Adrenal gland (tissue), 5 donors: Measurements from ENCODE around the gene TENM4.

Experiments
- CTCF ChIP-seq, 6 experiments: fragments of 450-650 bp in 4 of 6; fragments of 200-600 bp in 2 of 6; sonication (generic) in 1 of 6; IDR thresholded peaks; 1 replicate in 5 of 6; 2 replicates in 1 of 6; pipeline versions ENCODE4 v1.5.1 to v1.8.0; 2016 to 2021; ENCODE audit warnings: antibody characterized with exemption in 6 of 6, mild to moderate bottlenecking in 2 of 6, moderate library complexity in 1 of 6
- POLR2A ChIP-seq, 2 donors: fragments of 450-650 bp; IDR thresholded peaks; one replicate each; pipeline ENCODE4 v1.6.1; 2017; ENCODE audit warnings: antibody characterized with exemption in 2 of 2, mild to moderate bottlenecking in 2 of 2, moderate library complexity in 1 of 2
- donor health status: DM: no; HTN: no; CAD: no.

- TF ChIP-seq CTCF (IDR thresholded peaks at IDR 0.05): no peak
- TF ChIP-seq POLR2A (IDR thresholded peaks at IDR 0.05): no peak
Measured at GRCh38 chr11:78783846-78784245, 657.0 kb downstream of the TENM4 start.
